ENCODE results near the gene FANCC.

FANCC gene

DNA sequence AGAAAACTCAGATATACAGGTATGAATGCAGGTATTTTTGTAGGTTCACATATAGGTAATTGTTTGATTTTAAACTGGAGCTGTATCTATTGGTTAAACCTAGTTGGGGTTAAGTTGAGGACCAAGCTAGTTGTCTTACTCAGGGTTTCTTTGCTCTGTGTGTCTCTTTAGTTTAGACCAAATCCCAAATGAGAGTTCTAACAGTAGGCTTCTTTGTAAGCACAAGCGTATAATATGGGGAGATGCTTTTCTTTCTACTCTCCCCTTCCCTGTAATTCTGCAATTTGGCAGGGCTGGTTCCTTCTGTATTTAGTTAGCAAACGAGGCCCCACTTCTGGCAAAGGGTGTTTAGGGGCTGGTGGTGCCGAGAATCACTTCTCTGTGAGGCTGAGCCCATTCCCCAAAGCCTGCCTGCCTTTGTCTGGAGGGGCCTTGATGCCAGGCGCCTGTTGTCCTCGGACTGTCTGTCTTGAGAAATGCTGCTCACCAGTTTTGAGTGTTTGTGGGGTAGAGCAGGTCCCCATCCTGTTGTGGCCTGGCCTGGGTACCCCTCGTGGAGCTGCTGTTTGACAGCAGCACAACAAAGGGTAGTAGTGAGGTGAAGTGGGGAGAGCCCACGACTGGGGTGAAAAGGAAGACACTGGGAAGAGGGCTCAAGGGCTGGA, 259.3 kb downstream of the FANCC start:
- Histone ChIP-seq H3K4me1 (ENCODE audit: insufficient read depth, low read length) (no peaks in the 10 kb centered on the region), H3K4me3 (ENCODE audit: low read depth in 1 of 2, low read length in 2 of 2) (no peak overlapping the region), H3K79me2 (ENCODE audit: insufficient read depth, low read length) (no peaks in the 10 kb centered on the region), H3K4me2 (ENCODE audit: insufficient read depth, low read length) (no peak overlapping the region), H3K36me3 (ENCODE audit: insufficient read depth, low read length) (no peaks in the 10 kb centered on the region), H4K20me1 (ENCODE audit: insufficient read depth, low read length) (no peaks in the 10 kb centered on the region), H3K27me3 (ENCODE audit: insufficient read depth, low read length, poor library complexity) (no peaks in the 10 kb centered on the region), H2AFZ (ENCODE audit: low read depth, low read length) (no peak overlapping the region), H3K27ac (ENCODE audit: low read length) (no peak overlapping the region), H3K9ac (ENCODE audit: low read depth, low read length) (no peak overlapping the region), H3K9me3 (ENCODE audit: insufficient read depth, low read length, severe bottlenecking) (no peaks in the 10 kb centered on the region)
- TF ChIP-seq, protein P1, sequence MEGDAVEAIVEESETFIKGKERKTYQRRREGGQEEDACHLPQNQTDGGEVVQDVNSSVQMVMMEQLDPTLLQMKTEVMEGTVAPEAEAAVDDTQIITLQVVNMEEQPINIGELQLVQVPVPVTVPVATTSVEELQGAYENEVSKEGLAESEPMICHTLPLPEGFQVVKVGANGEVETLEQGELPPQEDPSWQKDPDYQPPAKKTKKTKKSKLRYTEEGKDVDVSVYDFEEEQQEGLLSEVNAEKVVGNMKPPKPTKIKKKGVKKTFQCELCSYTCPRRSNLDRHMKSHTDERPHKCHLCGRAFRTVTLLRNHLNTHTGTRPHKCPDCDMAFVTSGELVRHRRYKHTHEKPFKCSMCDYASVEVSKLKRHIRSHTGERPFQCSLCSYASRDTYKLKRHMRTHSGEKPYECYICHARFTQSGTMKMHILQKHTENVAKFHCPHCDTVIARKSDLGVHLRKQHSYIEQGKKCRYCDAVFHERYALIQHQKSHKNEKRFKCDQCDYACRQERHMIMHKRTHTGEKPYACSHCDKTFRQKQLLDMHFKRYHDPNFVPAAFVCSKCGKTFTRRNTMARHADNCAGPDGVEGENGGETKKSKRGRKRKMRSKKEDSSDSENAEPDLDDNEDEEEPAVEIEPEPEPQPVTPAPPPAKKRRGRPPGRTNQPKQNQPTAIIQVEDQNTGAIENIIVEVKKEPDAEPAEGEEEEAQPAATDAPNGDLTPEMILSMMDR (IDR thresholded peaks at IDR 0.05; ENCODE audit: borderline replicate concordance, extremely low read depth, low read length, poor library complexity, severe bottlenecking): no peak
- no peak for TF ChIP-seq EZH2 (IDR thresholded peaks at IDR 0.05; ENCODE audit: borderline replicate concordance, low read depth, low read length, severe bottlenecking)
- ATAC-seq (ENCODE audit: insufficient read depth, low read depth) (no peak), DNase-seq (no peak)

- Histone ChIP-seq H3K79me2 (ENCODE audit: insufficient read depth, low read length) (no peaks in the 10 kb centered on the region), H4K20me1 (ENCODE audit: insufficient read depth, low read length) (no peaks in the 10 kb centered on the region), H3K9me3 (ENCODE audit: insufficient read depth, low read length, severe bottlenecking) (no peaks in the 10 kb centered on the region), H3K9ac (ENCODE audit: low read depth, low read length) (no peak overlapping the region), H2AFZ (ENCODE audit: low read depth, low read length) (no peak overlapping the region), H3K4me1 (ENCODE audit: insufficient read depth, low read length) (no peaks in the 10 kb centered on the region), H3K27me3 (ENCODE audit: insufficient read depth, low read length, poor library complexity) (no peaks in the 10 kb centered on the region), H3K27ac (ENCODE audit: low read length) (no peak overlapping the region), H3K36me3 (ENCODE audit: insufficient read depth, low read length) (no peaks in the 10 kb centered on the region), H3K4me2 (ENCODE audit: insufficient read depth, low read length) (no peak overlapping the region), H3K4me3 (ENCODE audit: low read depth in 1 of 2, low read length in 2 of 2) (no peak overlapping the region)
- TF ChIP-seq EZH2 (IDR thresholded peaks at IDR 0.05; ENCODE audit: borderline replicate concordance, low read depth, low read length, severe bottlenecking): no peak
- TF ChIP-seq, protein P1 (IDR thresholded peaks at IDR 0.05; ENCODE audit: borderline replicate concordance, extremely low read depth, low read length, poor library complexity, severe bottlenecking): no peak
- no peak for ATAC-seq (ENCODE audit: insufficient read depth, low read depth)
- no peak for DNase-seq
Measured at GRCh38 chr9:95057101-95057500, 260.4 kb downstream of the FANCC start.

DNA sequence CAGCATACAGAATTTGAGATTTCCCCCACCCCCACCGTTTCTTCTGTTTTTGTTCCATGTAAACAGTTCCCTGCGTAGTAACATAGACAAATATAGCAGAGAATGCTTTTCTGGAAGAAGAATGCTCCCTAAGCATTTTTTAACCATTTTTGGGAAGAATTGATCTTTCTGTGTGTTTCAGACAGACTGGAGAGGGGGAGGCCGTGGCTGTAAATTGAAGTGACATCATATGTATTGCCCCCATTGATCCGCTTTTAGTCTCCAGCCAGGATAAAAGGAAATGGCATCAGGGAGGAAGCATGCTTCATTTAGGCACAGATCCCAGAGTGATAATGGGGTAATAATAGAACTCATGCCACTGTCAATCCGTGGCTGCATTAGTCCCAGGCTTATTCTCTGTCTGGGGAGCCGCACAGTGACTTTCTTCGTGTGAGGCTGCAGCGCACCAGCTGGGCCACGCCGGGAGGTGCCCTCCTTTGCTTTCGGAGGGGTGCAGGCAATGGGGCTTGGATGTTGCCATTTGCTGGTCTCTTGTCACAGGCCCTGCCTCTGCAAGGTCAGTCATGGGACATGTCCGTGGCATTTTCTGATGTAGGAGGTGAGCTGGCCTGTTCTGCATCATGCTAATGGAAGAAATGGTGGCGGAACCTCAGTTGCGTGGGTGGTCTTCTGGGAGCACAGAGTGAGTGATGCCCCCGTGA, 261.5 kb downstream of the FANCC start:
- no peaks in the 10 kb centered on the region for H4K20me1 ChIP-seq (ENCODE audit: insufficient read depth, low read length)
- H3K79me2 ChIP-seq (ENCODE audit: insufficient read depth, low read length): no peaks in the 10 kb centered on the region

More for the DNA sequence above, 261.5 kb downstream of the FANCC start:
- no peak overlapping the region for H3K4me2 ChIP-seq (ENCODE audit: insufficient read depth, low read length)
- H3K27me3 ChIP-seq (ENCODE audit: insufficient read depth, low read length, poor library complexity): no peaks in the 10 kb centered on the region
- ATAC-seq (ENCODE audit: insufficient read depth, low read depth) (no peak), DNase-seq (no peak)
- no peak overlapping the region for H3K9ac ChIP-seq (ENCODE audit: low read depth, low read length)
- TF ChIP-seq, protein P1 (IDR thresholded peaks at IDR 0.05; ENCODE audit: borderline replicate concordance, extremely low read depth, low read length, poor library complexity, severe bottlenecking): no peak
- no peak for TF ChIP-seq EZH2 (IDR thresholded peaks at IDR 0.05; ENCODE audit: borderline replicate concordance, low read depth, low read length, severe bottlenecking)
- H3K27ac ChIP-seq (ENCODE audit: low read length): no peak overlapping the region
- H3K9me3 ChIP-seq (ENCODE audit: insufficient read depth, low read length, severe bottlenecking): no peaks in the 10 kb centered on the region
- no peak overlapping the region for H3K4me3 ChIP-seq (ENCODE audit: low read depth in 1 of 2, low read length in 2 of 2)
- no peaks in the 10 kb centered on the region for H3K36me3 ChIP-seq (ENCODE audit: insufficient read depth, low read length)
- H3K4me1 ChIP-seq (ENCODE audit: insufficient read depth, low read length): no peaks in the 10 kb centered on the region
- H2AFZ ChIP-seq (ENCODE audit: low read depth, low read length): no peak overlapping the region

All from DND-41 (cell line).